Calu3 (cell line): ENCODE measurements around the gene C19orf33. TPM values are rescaled to one million over a fixed set of nuclear protein-coding genes. Genes with fewer than 3 reads are reported as not detected.

Source experiments
- BruUV-seq: library from RNA; stranded (reverse); fragments of 400-500 nt; replicated peaks from 2 replicates; lab custom pipeline; 2021; lab: Mats Ljungman, UMichigan
- CTCF ChIA-PET: fragments of 300-600 bp; sonication (Branson Sonifier 250); formaldehyde crosslinking; loops from one replicate; lab custom pipeline; 2022; ENCODE audit warnings: antibody characterized with exemption; lab: Charles Lee
- DNase-seq: peaks from one replicate; pipeline ENCODE4 v3.0.0; 2022
- H3K27ac Mint-ChIP-seq: one replicate; pipeline ENCODE4 v1.8.0; 2022; ENCODE audit warnings: mixed read lengths; ENCODE audit not compliant: unreplicated experiment
- H3K27me3 Mint-ChIP-seq: one replicate; pipeline ENCODE4 v1.8.0; 2022; ENCODE audit warnings: mixed read lengths; ENCODE audit not compliant: unreplicated experiment
- H3K36me3 Mint-ChIP-seq: one replicate; pipeline ENCODE4 v1.8.0; 2022; ENCODE audit warnings: mild to moderate bottlenecking, moderate library complexity, mixed read lengths; ENCODE audit not compliant: insufficient read depth, unreplicated experiment
- H3K4me1 Mint-ChIP-seq: one replicate; pipeline ENCODE4 v1.8.0; 2022; ENCODE audit warnings: mild to moderate bottlenecking, low read depth, mixed read lengths; ENCODE audit not compliant: unreplicated experiment
- H3K4me3 Mint-ChIP-seq: one replicate; pipeline ENCODE4 v1.8.0; 2022; ENCODE audit warnings: mild to moderate bottlenecking, low read depth, moderate library complexity, mixed read lengths; ENCODE audit not compliant: unreplicated experiment
- H3K9me3 Mint-ChIP-seq: one replicate; pipeline ENCODE4 v1.8.0; 2022; ENCODE audit warnings: low read depth, mixed read lengths; ENCODE audit not compliant: unreplicated experiment
- intact Hi-C: fragments of 100-400 bp; cut with micrococcal nuclease; formaldehyde crosslinking; loops from one replicate; pipeline ENCODE4 v1.10.0; 2022; ENCODE audit not compliant: unreplicated experiment
- total RNA-seq: library from RNA; stranded (reverse); gene quantifications from 2 replicates; pipeline ENCODE4 v1.2.3, GENCODE V29; 2022
- TF ChIP-seq, protein P1 (sequence below): fragments of 200-600 bp; IDR thresholded peaks from one replicate; pipeline ENCODE4 v1.8.0; 2022; ENCODE audit warnings: antibody characterized with exemption; ENCODE audit not compliant: unreplicated experiment

Gene C19orf33
- total RNA-seq, 1 experiment from 2014 or later: 189 TPM

DNA sequence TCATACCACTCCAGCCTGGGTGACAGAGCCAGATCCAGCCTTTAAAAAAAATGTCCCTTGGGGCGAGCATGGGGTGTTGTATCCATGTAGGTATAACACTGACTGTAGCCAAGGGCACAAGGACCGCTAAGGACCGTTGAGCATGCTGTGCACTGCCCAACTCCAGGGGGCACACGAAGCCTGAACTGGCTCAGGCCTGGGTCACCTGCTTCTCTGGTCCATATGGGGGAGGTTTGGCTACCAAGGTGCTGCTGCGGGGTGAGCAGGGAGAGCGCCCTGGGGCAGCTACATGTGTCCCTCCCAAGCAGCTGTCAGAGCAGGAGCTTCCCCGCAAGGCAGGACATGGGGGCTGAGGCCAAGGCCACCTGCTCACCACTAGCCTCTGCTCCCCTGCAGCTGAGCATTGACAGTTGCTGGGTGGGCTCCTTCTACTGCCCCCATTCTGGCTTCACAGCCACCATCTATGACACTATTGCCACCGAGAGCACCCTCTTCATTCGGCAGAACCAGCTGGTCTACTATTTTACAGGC is 47.9 kb downstream of the C19orf33 start:
- CTCF ChIA-PET: interaction anchor here (1.0 to 1.6 kb wide), 2 partner anchors 22 to 75 kb away, joined by 3 read pairs; partner anchors contain the start of gene PSMD8
- peaks cover 45% of the 10 kb centered on the region for H3K27me3 Mint-ChIP-seq
- TF ChIP-seq, protein P1, sequence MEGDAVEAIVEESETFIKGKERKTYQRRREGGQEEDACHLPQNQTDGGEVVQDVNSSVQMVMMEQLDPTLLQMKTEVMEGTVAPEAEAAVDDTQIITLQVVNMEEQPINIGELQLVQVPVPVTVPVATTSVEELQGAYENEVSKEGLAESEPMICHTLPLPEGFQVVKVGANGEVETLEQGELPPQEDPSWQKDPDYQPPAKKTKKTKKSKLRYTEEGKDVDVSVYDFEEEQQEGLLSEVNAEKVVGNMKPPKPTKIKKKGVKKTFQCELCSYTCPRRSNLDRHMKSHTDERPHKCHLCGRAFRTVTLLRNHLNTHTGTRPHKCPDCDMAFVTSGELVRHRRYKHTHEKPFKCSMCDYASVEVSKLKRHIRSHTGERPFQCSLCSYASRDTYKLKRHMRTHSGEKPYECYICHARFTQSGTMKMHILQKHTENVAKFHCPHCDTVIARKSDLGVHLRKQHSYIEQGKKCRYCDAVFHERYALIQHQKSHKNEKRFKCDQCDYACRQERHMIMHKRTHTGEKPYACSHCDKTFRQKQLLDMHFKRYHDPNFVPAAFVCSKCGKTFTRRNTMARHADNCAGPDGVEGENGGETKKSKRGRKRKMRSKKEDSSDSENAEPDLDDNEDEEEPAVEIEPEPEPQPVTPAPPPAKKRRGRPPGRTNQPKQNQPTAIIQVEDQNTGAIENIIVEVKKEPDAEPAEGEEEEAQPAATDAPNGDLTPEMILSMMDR: no peak
- no TSS peak for BruUV-seq
- intact Hi-C loops: no loop called here
- H3K27ac Mint-ChIP-seq: no peak overlapping the region
- H3K4me1 Mint-ChIP-seq: no peaks in the 10 kb centered on the region
- H3K4me3 Mint-ChIP-seq: no peak overlapping the region
- H3K36me3 Mint-ChIP-seq: no peaks in the 10 kb centered on the region
- H3K9me3 Mint-ChIP-seq: no peaks in the 10 kb centered on the region
- DNase-seq: no peak

DNA sequence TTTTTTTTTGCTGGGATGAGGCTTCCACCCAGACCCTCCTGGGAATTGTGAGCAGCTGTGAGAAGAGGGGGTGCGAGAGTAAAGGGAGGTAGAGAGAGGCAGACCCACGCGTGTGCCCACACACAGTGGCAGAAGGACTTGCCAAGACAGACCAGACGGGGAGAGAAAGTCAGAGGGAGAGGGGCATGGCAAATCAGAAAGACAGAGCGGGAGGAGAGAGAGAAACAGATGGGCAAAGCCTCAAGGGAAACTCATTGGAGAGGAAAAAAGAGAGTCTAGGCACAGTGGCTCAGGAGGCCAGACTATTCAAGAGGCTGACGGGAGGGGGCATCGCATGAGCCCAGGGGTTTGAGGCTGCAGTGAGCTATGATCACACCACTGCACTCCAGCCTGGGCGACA is 48.6 kb downstream of the C19orf33 start:
- intact Hi-C loops: no loop called here
- Mint-ChIP-seq H3K27ac (no peak overlapping the region), H3K9me3 (no peaks in the 10 kb centered on the region), H3K36me3 (no peaks in the 10 kb centered on the region), H3K4me1 (no peaks in the 10 kb centered on the region), H3K27me3 (peaks cover 52% of the 10 kb centered on the region), H3K4me3 (no peak overlapping the region)
- no peak for DNase-seq
- TF ChIP-seq, protein P1: no peak
- CTCF ChIA-PET: interaction anchor here (0.6 to 1.6 kb wide), 3 partner anchors 22 to 373 kb away, joined by 3 to 6 read pairs (median 3); partner anchors contain the start of gene PSMD8
- BruUV-seq: no TSS peak

Other genes with a start within 250 kb of the C19orf33 start
- gene DPF1, start 80.0 kb upstream of the C19orf33 start, total RNA-seq: 1.0 and 1.5 TPM in 2 replicates
- 0.88 and 2.4 TPM in 2 replicates for gene PPP1R14A, start 47.9 kb upstream of the C19orf33 start, total RNA-seq
- 1,023 and 1,082 TPM in 2 replicates for gene SPINT2, start 39.7 kb upstream of the C19orf33 start, total RNA-seq
- gene YIF1B, start 11.7 kb downstream of the C19orf33 start, total RNA-seq: 45.0 and 45.4 TPM in 2 replicates
- gene KCNK6, start 15.6 kb downstream of the C19orf33 start, total RNA-seq: 3.6 and 4.2 TPM in 2 replicates
- gene CATSPERG, start 31.6 kb downstream of the C19orf33 start, total RNA-seq: 9.7 and 11.9 TPM in 2 replicates
- 226 and 233 TPM in 2 replicates for gene PSMD8, start 70.3 kb downstream of the C19orf33 start, total RNA-seq
- 0.40 and 0.64 TPM in 2 replicates for gene GGN, start 83.8 kb downstream of the C19orf33 start, total RNA-seq
- gene SPRED3, start 84.4 kb downstream of the C19orf33 start, total RNA-seq: 3.4 and 5.4 TPM in 2 replicates
- 31.4 and 32.8 TPM in 2 replicates for gene FAM98C, start 98.8 kb downstream of the C19orf33 start, total RNA-seq
- not detected in 2 replicates for gene RASGRP4, start 122.0 kb downstream of the C19orf33 start, total RNA-seq
- 1.4 and 1.5 TPM in 2 replicates for gene RYR1, start 129.4 kb downstream of the C19orf33 start, total RNA-seq